Tibial nerve (tissue), 4 donors: ENCODE measurements around the gene LHFPL2. TPM values are rescaled to one million over a fixed set of nuclear protein-coding genes. Genes with fewer than 3 reads are reported as not detected.

ENCODE experiments used
- DNase-seq, 2 donors: peaks; one replicate each; pipeline ENCODE4 v3.0.0-alpha.2; 2019; ENCODE audit warnings: low spot score in 2 of 2
- H3K27ac ChIP-seq, 4 donors: fragments of 200-600 bp; sonication (generic) in 3 of 4; one replicate each; pipeline ENCODE4 v1.5.1; 2017 to 2019; ENCODE audit warnings: mild to moderate bottlenecking in 1 of 4
- H3K27me3 ChIP-seq, 2 donors: fragments of 200-600 bp; sonication (generic) in 1 of 2; one replicate each; pipeline versions ENCODE4 v1.5.1 to v1.6.0; 2017 to 2019
- H3K36me3 ChIP-seq, 3 donors: fragments of 200-600 bp; sonication (generic); one replicate each; pipeline ENCODE4 v1.5.1; 2018 to 2019
- H3K4me1 ChIP-seq, 4 donors: fragments of 200-600 bp; sonication (generic) in 3 of 4; one replicate each; pipeline ENCODE4 v1.5.1; 2017 to 2019
- H3K4me3 ChIP-seq, 4 donors: fragments of 200-600 bp; sonication (generic) in 3 of 4; one replicate each; pipeline ENCODE4 v1.5.1; 2017 to 2019; ENCODE audit warnings: mild to moderate bottlenecking in 1 of 4, moderate library complexity in 1 of 4
- H3K9me3 ChIP-seq, 4 donors: fragments of 200-600 bp; sonication (generic) in 3 of 4; one replicate each; pipeline ENCODE4 v1.5.1; 2017 to 2019
- EP300 ChIP-seq, 2 donors: sonication (generic); formaldehyde crosslinking; IDR thresholded peaks; one replicate each; pipeline ENCODE4 v1.6.1; 2017; ENCODE audit warnings: antibody characterized with exemption in 2 of 2, mild to moderate bottlenecking in 1 of 2
- POLR2A ChIP-seq, 2 donors: fragments of 450-650 bp; IDR thresholded peaks; one replicate each; pipeline ENCODE4 v1.6.1; 2017; ENCODE audit warnings: antibody characterized with exemption in 2 of 2, mild to moderate bottlenecking in 2 of 2, moderate library complexity in 2 of 2
- WGBS, 2 donors: methylation state at CpG; one replicate each; pipeline ENCODE4 v1.1.5; 2018; 5-methylcytosine and 5-hydroxymethylcytosine counted together
- total RNA-seq, 4 donors: library from RNA; depleted of rRNA; stranded (reverse); fragments of >200 nt; gene quantifications; one replicate each; pipeline ENCODE4 v1.1.0, GENCODE V29; 2016
- TF ChIP-seq, protein P1 (sequence below), 5 experiments: fragments of 200-600 bp in 3 of 5; fragments of 450-650 bp in 2 of 5; sonication (generic) in 3 of 5; IDR thresholded peaks; one replicate each; pipeline ENCODE4 v1.5.1; 2016 to 2019; ENCODE audit warnings: antibody characterized with exemption in 5 of 5, mild to moderate bottlenecking in 3 of 5, moderate library complexity in 2 of 5

LHFPL2 gene
- total RNA-seq, 4 donors from 2014 or later, result 19.7 to 48.9 (median 27.4) TPM

GRCh38 chr5:78638423-78638822 is 10.1 kb downstream of the LHFPL2 start:
- H3K4me1 ChIP-seq, result peaks cover 0 to 70% (median 23%) of the 10 kb centered on the region in 4 donors
- DNase-seq, result peak in 1 of 2 donors; percentile 19
- TF ChIP-seq EP300 (IDR thresholded peaks at IDR 0.05) (peak in 1 of 2 donors; percentile 59), POLR2A (IDR thresholded peaks at IDR 0.05) (no peak)

GRCh38 chr5:78637468-78637867 is 11.1 kb downstream of the LHFPL2 start:
- Histone ChIP-seq H3K4me1 (peaks cover 0 to 70% (median 23%) of the 10 kb centered on the region in 4 donors), H3K4me3 (no peak overlapping the region), H3K9me3 (no peaks in the 10 kb centered on the region), H3K27ac (peak overlapping the region in 2 of 4 donors; percentile 65 to 76), H3K36me3 (peaks cover 0 to 7% (median 0%) of the 10 kb centered on the region in 3 donors), H3K27me3 (no peaks in the 10 kb centered on the region)
- WGBS, 2 donors, result 86 to 90% methylated on average over 5 of the region's 5 CpGs
- DNase-seq, result no peak
- TF ChIP-seq, protein P1, sequence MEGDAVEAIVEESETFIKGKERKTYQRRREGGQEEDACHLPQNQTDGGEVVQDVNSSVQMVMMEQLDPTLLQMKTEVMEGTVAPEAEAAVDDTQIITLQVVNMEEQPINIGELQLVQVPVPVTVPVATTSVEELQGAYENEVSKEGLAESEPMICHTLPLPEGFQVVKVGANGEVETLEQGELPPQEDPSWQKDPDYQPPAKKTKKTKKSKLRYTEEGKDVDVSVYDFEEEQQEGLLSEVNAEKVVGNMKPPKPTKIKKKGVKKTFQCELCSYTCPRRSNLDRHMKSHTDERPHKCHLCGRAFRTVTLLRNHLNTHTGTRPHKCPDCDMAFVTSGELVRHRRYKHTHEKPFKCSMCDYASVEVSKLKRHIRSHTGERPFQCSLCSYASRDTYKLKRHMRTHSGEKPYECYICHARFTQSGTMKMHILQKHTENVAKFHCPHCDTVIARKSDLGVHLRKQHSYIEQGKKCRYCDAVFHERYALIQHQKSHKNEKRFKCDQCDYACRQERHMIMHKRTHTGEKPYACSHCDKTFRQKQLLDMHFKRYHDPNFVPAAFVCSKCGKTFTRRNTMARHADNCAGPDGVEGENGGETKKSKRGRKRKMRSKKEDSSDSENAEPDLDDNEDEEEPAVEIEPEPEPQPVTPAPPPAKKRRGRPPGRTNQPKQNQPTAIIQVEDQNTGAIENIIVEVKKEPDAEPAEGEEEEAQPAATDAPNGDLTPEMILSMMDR (IDR thresholded peaks at IDR 0.05), result no peak
- TF ChIP-seq POLR2A (IDR thresholded peaks at IDR 0.05) (no peak), EP300 (IDR thresholded peaks at IDR 0.05) (no peak)

More at GRCh38 chr5:78638423-78638822, 10.1 kb downstream of the LHFPL2 start:
- Histone ChIP-seq H3K4me3 (no peak overlapping the region), H3K27me3 (no peaks in the 10 kb centered on the region), H3K9me3 (no peaks in the 10 kb centered on the region), H3K27ac (peak overlapping the region in 3 of 4 donors; percentile 52 to 76 (median 65)), H3K36me3 (no peaks in the 10 kb centered on the region)
- 21 to 45% methylated on average over 10 of the region's 10 CpGs for WGBS, 2 donors

DNA sequence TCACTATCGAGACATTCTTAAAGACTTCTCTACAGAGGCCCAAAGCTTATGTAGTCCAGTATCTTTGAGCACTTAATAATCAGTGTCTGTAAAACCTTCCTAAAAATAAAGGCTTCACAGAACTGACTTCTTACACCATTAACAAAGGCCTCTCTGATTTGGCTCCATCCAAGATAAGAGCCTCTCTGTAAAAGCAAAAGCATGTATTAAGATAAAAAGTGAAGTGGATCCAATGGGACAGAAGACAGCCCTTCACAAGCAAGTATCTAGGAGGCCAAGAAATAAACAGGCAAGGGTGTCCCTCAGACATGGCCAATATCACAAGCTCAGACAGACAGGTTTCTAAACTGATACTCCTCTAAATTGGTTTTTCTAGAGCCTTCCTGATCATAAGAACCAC is 11.9 kb downstream of the LHFPL2 start:
- DNase-seq, result no peak
- Histone ChIP-seq H3K4me1 (peaks cover 0 to 67% (median 23%) of the 10 kb centered on the region in 4 donors), H3K36me3 (peaks cover 0 to 15% (median 0%) of the 10 kb centered on the region in 3 donors), H3K27ac (peak overlapping the region in 2 of 4 donors; percentile 30 to 65), H3K27me3 (no peaks in the 10 kb centered on the region), H3K9me3 (no peaks in the 10 kb centered on the region), H3K4me3 (no peak overlapping the region)
- 59 to 79% methylated on average over 1 of the region's 1 CpG for WGBS, 2 donors
- TF ChIP-seq, protein P1 (IDR thresholded peaks at IDR 0.05), result no peak
- TF ChIP-seq POLR2A (IDR thresholded peaks at IDR 0.05) (no peak), EP300 (IDR thresholded peaks at IDR 0.05) (no peak)

- Histone ChIP-seq H3K4me3 (no peak overlapping the region), H3K4me1 (peaks cover 0 to 53% (median 13%) of the 10 kb centered on the region in 4 donors), H3K27ac (no peak overlapping the region), H3K36me3 (peaks cover 0 to 33% (median 0%) of the 10 kb centered on the region in 3 donors), H3K9me3 (no peaks in the 10 kb centered on the region), H3K27me3 (no peaks in the 10 kb centered on the region)
- DNase-seq, result no peak
- WGBS, 2 donors, result 64 to 70% methylated on average over 3 of the region's 3 CpGs
- no peak for TF ChIP-seq POLR2A (IDR thresholded peaks at IDR 0.05)
- no peak for TF ChIP-seq EP300 (IDR thresholded peaks at IDR 0.05)
These were observed 13.9 kb downstream of the LHFPL2 start for GRCh38 chr5:78634634-78635033.

DNA sequence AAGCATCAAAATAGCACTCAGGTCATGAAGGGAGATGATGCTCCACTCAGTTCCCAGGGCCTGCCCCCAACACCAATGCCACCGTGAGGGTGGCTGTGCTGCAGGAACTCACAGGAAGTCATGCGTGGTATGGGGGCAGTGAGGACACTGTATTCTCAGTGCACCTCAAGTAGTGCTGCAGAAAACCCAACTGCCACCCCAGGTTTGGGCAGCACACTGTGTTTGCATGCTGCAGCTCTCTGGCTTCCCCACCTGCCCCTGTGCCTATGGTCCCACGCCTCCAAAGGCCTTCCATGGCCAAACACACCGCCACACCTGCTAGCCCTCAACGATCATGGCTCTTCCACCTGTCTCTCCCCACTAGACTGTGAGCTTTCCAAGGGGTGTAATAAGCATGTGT is 14.3 kb downstream of the LHFPL2 start:
- no peak for TF ChIP-seq POLR2A (IDR thresholded peaks at IDR 0.05)
- TF ChIP-seq, protein P1 (IDR thresholded peaks at IDR 0.05), result no peak
- TF ChIP-seq EP300 (IDR thresholded peaks at IDR 0.05), result no peak
- H3K27ac ChIP-seq, result no peak overlapping the region

GRCh38 chr5:78633700-78634099 is 14.9 kb downstream of the LHFPL2 start:
- H3K4me1 ChIP-seq, result peaks cover 0 to 52% (median 10%) of the 10 kb centered on the region in 4 donors
- H3K27ac ChIP-seq, result no peak overlapping the region
- H3K4me3 ChIP-seq, result no peak overlapping the region
- peaks cover 0 to 33% (median 0%) of the 10 kb centered on the region in 3 donors for H3K36me3 ChIP-seq
- H3K27me3 ChIP-seq, result no peaks in the 10 kb centered on the region
- DNase-seq, result no peak
- 48 to 49% methylated on average over 2 of the region's 2 CpGs for WGBS, 2 donors
- TF ChIP-seq POLR2A (IDR thresholded peaks at IDR 0.05) (no peak), EP300 (IDR thresholded peaks at IDR 0.05) (no peak)
- TF ChIP-seq, protein P1 (IDR thresholded peaks at IDR 0.05), result no peak
- H3K9me3 ChIP-seq, result no peaks in the 10 kb centered on the region

More for the DNA sequence above, 14.3 kb downstream of the LHFPL2 start:
- no peaks in the 10 kb centered on the region for H3K27me3 ChIP-seq
- no peaks in the 10 kb centered on the region for H3K9me3 ChIP-seq
- peaks cover 0 to 33% (median 0%) of the 10 kb centered on the region in 3 donors for H3K36me3 ChIP-seq
- H3K4me3 ChIP-seq, result no peak overlapping the region
- no peak for DNase-seq
- WGBS, 2 donors, result 77 to 79% methylated on average over 5 of the region's 5 CpGs
- peaks cover 0 to 53% (median 12%) of the 10 kb centered on the region in 4 donors for H3K4me1 ChIP-seq
